HG02798 (cell line): ENCODE results near the gene ADRA1B.
"Not testable (repeated sequence)": the region's sequence is repeated elsewhere in the genome, so short reads cannot be mapped to it uniquely, and the experiment has no call there.

Experiments used
- ATAC-seq: cut with Tn5 transposase; IDR thresholded peaks from one replicate; pipeline ENCODE4 v1.9.1; 2021; ENCODE audit warnings: mild to moderate bottlenecking; ENCODE audit not compliant: unreplicated experiment, poor library complexity

ADRA1B gene

DNA sequence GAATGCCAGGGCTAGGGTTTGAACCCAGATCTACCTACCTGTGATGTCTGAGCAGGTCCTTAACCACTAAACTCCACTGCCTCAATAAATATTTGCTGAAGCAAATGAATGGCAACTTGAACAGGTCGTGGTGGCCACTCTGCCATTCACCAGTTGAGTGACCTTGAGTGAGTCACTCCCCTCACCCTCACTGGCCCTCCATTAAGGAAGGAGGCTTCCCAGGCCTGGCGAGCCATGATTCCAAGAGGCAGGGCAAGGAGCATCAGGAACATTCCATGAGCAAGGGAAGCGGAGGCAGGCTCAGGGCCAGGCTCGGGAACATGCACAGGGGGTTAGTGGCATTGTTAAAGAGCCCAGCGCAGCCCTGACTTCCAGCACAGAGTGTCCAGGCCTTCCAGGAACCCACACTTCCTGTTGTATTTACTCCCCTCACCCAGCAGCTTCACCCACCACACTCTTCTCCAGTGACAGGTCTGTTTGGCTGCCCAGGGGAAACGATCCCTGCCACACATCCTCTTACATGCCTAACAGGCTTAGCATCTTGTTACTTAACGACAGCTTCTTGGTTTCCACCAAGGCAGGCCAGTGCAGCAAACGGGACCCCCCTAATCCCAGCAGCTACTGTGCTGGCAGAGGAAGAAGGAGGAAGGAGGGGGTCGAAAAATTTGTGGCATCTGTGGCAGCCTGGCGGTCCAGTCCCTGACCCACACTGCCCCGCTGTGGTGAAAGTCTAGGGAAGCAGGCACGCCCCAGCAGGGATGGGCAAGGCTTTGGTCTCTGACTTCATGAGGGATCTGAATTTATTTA lies 49.0 kb downstream of the ADRA1B start:
- no peak for ATAC-seq

DNA sequence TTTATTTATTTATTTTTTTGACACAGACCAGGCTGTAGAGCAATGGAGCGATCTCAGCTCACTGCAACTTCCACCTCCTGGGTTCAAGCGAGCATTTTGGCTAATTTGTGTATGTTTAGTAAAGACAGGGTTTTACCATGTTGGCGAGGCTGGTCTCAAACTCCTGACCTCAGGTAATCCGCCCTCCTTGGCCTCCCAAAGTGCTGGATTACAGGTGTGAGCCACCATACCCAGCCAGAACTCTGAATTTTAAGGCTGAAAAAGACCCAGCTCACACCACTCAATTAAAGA lies 49.5 kb downstream of the ADRA1B start:
- ATAC-seq: not testable (repeated sequence)

DNA sequence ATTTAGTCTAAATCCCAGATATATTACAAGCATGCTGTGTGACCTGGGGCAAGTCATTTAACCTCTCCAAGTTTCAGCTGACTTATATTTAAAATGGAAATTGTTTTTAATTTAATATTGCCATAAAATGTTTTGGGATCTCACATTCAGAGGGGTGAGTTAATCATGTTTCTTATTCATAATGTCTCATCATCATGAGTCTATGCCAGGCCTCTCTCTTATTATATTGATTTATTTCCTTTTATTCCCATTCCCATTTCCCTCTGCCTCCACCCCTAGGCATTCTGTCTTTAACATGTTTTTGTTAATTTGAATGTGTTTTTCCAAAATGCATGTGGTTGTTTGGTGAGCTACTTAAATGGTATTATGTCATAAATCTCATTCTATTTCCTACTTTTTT lies 53.7 kb downstream of the ADRA1B start:
- ATAC-seq: no peak

DNA sequence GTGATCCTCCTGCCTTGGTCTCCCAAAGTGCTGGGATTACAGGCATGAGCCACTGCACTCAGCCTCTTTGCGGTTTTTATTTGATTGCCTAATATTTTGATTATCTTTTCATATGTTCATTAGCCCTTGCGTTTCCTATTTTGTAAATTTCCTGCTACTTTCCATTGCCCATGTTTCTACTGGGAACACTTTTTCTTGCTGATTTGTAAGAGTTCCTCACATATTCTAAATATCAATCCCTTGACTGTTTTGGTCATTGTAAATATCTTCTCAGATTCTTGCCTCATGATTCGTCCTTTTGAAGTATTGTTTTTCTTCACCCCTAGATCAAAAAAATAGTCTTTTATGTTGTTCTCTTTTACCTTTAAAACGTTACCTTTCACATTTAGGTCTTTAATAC lies 54.8 kb downstream of the ADRA1B start:
- ATAC-seq: no peak

- ATAC-seq: no peak
Observed at GRCh38 chr5:159971514-159971913, 55.2 kb downstream of the ADRA1B start.

DNA sequence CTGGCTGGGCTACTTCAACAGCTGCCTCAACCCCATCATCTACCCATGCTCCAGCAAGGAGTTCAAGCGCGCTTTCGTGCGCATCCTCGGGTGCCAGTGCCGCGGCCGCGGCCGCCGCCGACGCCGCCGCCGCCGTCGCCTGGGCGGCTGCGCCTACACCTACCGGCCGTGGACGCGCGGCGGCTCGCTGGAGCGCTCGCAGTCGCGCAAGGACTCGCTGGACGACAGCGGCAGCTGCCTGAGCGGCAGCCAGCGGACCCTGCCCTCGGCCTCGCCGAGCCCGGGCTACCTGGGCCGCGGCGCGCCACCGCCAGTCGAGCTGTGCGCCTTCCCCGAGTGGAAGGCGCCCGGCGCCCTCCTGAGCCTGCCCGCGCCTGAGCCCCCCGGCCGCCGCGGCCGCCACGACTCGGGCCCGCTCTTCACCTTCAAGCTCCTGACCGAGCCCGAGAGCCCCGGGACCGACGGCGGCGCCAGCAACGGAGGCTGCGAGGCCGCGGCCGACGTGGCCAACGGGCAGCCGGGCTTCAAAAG lies 55.7 kb downstream of the ADRA1B start:
- no peak for ATAC-seq

- no peak for ATAC-seq
Observed at GRCh38 chr5:159972538-159973362, 56.5 kb downstream of the ADRA1B start.

- no peak for ATAC-seq
Observed at GRCh38 chr5:159975462-159976019, 59.3 kb downstream of the ADRA1B start.

DNA sequence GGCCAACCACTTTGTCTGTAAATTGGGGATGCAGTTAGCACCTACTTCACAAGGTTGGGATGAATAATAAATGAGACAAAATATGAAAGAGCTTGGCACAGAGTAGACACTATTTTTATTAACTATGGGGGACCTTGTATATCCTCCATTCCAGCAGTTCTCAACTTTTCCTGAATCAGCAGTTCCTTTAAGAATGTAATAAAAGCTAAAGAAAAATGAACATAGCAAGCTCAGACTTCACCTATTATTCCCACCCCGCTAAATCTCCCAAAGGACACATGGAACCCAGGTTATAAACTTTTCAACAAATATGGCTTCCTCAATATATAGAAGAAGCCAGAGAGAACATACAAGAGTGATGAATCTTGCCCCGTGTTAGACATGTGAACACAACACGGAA lies 60.6 kb downstream of the ADRA1B start:
- ATAC-seq: no peak

GRCh38 chr5:159978358-159978757 lies 62.1 kb downstream of the ADRA1B start:
- no peak for ATAC-seq

DNA sequence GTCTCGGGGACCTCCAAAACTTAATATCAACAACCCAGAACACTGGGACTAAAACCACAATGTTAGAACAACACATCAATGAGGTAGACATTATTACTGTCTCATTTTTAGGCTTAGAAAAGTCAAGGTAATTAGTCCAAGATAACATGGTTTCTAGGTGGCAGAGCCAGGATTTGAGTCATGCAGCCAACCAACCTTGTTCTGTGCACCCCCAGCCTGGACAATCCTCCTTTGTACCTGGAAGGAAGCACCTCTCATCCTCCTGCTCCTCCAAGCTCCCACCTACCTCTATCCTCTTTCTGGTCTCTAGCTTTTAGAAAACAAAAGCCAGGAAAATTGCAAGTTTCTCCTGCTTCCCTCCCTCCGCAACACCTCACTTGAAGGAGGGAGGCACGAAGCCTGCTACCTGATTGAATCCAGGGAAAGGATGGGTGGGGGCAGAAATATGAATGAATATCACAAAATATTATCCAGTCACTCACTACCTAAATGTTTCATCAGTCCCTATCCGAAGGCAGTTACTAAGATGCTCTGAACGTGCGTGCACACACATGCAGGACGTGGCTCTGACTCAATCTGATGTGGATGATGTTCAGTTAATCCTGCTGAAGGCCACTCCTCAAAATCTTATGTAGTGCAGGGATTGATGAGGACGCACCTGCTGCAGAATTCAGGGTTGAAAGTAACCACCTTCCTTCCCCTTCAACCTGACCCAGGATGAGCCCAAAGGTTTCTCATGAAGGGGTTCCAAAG lies 66.3 kb downstream of the ADRA1B start:
- no peak for ATAC-seq

- peak; percentile 94 for ATAC-seq
Observed at GRCh38 chr5:159987031-159987674, 70.9 kb downstream of the ADRA1B start.

GRCh38 chr5:159990506-159990905 lies 74.2 kb downstream of the ADRA1B start:
- no peak for ATAC-seq

DNA sequence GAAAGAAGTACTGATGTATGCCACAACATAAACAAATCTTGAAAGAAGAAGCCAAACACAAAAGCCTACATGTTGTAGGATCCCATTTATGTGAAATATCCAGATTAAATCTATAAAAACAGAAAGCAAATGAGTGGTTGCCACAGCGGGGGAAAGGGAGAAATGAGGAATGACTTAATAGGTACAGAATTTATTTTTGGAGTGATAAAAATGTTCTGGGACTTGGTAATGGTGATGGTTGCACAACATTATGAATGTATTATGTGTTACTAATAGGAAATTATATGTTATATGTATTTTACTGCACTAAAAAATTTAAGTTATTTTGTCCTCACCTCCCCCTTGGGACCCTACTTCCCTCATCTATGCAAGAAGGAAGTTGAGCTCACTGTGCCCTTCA lies 76.3 kb downstream of the ADRA1B start:
- ATAC-seq: no peak

- ATAC-seq: no peak
Observed at GRCh38 chr5:159993194-159993593, 76.9 kb downstream of the ADRA1B start.

DNA sequence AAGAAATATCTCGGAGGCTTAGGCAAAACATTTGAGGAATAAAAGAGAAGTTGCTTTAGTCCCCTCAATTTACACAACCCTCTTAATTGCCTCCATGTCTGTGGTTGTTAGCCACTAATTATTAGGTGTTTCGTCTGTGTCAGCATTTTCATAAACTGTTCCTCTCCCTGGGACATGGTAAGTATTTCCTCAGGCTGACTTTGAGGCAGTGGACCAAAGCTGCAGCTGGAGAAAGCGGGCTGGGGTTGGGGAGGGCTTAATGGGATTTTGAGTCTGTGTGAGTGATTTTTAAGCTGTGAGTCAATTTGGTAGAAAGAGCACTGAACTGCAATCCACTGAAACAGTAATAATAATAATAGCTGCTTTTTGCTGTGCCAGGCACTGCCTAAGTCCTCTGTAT lies 79.6 kb downstream of the ADRA1B start:
- ATAC-seq: no peak

- ATAC-seq: no peak
Observed at GRCh38 chr5:160001457-160001856, 85.2 kb downstream of the ADRA1B start.

DNA sequence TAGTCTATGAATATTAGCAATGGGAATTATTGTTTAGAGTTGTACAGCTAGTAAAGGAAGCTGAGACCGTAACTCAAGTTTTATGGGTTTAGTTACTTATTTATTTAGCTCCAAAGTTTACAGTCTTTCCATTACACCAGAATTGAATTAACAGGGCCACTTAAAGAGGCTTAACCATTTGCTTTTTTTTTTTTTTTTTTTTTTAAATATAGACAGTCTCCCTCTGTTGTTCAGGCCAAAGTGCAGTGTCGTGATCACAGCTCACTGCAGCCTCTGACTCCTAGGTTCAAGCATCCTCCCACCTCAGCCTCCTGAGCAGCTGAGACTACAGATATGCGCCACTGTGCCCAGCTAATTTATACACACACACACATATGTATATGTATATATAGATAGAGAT lies 91.2 kb downstream of the ADRA1B start:
- no peak for ATAC-seq

- ATAC-seq: not testable (repeated sequence)
Observed at GRCh38 chr5:160008529-160008876, 92.2 kb downstream of the ADRA1B start.
